ELF-1 (cell line): ENCODE data around the gene PRDX1.
A peak's percentile ranks its signal among the peaks of the same experiment; 100 is the strongest.
"Not testable (repeated sequence)": the region's sequence is repeated elsewhere in the genome, so short reads cannot be mapped to it uniquely, and the experiment has no call there.

Source experiments
- DNase-seq: peaks from one replicate; pipeline ENCODE4 v3.0.0-alpha.2; 2016; ENCODE audit warnings: low read depth, low spot score

The PRDX1 gene

DNA sequence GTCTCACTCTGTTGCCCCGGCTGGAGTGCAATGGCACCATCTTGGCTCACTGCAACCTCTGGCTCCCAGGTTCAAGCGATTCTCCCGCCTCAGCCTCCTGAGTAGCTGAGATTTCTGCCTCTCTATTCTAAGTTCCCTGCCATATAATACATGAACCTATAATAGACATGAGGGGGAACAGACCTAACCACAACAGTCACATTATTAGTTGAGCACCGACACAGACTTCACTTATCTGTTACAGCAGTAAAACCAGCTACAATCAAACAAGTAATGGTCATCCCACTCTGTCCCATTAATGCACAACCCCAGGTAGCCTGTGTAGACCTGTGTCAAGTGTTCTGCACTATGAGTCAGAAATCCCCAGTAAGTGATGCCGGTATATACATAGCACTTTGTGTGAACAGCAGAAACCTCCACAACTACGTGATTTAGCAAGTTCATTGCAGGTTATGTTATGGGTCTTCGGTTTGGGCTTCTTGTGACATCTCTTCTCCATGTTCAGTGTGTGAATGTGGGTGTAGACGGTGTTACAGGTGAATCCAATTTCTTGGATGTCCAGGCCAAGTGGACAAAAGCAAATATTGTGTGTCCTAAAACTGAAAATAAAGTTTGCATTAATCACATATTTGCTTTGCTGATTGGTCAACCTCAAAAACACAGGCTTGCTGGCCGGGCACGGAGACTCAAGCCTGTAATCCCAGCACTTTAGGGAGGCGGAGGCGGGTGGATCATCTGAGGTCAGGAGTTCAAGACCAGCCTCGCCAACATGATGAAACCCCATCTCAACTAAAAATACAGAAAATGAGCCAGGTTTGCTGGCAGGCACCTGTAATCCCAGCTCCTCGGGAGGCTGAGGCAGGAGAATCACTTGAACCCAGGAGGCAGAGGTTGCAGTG, 18.0 kb downstream of the PRDX1 start:
- DNase-seq: no peak

GRCh38 chr1:45501505-45501859, 20.2 kb downstream of the PRDX1 start:
- no peak for DNase-seq

GRCh38 chr1:45499415-45499769, 22.3 kb downstream of the PRDX1 start:
- no peak for DNase-seq

GRCh38 chr1:45498279-45498678, 23.4 kb downstream of the PRDX1 start:
- no peak for DNase-seq

- DNase-seq: peak; percentile 53
Measured at GRCh38 chr1:45493116-45493697, 28.5 kb downstream of the PRDX1 start.

GRCh38 chr1:45492691-45493090, 29.0 kb downstream of the PRDX1 start:
- DNase-seq: no peak

DNA sequence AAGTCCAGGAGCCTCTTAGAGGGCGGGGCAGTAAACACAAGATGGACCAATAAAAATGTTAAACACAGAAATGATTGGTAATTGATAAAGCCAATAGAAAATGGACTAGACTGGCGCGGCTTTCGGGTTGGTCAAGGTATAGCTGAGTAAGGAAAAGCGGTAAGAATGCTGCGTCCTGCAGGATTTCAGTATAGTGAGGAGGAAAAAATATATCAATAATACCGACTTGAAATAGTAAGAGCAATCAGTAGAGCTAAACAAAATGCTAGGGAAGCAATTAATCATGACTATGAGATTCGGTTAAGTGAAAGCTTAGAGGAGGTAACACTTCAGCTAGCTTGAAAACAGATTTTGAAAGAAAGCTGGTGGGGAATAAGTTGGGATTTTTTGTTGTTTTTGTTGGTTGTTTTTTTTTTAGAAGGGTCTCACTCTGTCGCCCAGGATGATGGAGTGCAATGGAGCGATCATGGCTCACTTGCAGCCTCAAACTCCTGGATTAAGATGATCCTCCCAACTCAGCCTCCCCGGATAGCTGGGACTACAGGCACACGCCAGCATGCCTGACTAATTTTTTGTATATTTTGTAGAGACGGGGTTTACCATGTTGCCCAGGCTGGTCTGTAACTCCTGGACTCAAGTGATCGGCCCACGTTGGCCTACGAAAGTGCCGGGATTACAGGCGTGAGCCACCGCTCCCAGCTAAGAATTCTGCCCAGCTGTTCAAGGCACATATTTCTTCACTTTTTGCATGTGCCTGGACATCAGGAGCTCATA, 30.0 kb downstream of the PRDX1 start:
- no peak for DNase-seq

- DNase-seq: peak; percentile 100
Measured at GRCh38 chr1:45490626-45491486, 30.8 kb downstream of the PRDX1 start, which contains the start of gene TESK2. Gene TESK2, minus strand, starts transcription at chr1:45491163. Its CDS starts 33,378 bp downstream, at chr1:45457785.

DNA sequence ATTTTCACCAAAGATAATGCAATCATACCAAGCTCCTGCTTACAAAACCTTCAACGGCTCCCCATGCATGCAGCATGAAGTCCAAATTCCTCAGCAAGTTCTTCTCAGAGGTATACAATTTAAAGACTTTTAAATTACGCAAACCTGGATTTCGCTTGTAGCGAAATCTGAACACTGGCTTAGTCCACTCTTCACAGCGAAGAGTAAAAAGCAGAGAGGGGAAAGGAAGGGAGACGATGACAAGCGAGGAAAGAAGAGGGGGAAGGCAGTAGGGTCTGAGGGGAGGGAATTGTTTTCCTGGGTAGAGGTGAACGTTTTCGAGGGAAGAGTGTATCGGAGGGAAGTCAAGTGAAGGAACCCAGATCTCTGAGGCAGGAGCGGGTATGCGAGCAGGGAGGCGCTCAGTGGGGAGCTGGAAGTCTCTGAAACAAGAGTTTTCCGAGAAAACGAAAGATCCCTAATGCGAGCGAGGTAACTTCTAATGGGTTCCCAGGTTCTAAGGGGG, 31.5 kb downstream of the PRDX1 start:
- no peak for DNase-seq

DNA sequence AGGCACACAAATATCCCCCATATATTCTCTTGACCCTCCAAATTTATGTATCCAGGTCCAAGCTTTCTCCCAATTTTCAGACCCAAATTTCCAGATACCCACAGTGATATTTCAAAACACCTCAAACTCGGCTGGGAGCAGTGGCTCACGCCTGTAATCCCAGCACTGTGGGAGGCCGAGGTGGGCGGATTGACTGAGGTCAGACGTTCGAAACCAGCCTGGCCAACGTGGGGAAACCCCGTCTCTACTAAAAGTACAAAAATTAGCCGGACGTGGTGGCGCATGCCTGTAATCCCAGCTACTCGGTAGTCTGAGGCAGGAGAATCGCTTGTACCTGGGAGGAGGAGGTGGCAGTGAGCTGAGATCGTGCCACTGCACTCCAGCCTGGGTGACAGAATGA, 32.3 kb downstream of the PRDX1 start:
- not testable (repeated sequence) for DNase-seq

GRCh38 chr1:45488666-45489377, 32.9 kb downstream of the PRDX1 start:
- DNase-seq: no peak

DNA sequence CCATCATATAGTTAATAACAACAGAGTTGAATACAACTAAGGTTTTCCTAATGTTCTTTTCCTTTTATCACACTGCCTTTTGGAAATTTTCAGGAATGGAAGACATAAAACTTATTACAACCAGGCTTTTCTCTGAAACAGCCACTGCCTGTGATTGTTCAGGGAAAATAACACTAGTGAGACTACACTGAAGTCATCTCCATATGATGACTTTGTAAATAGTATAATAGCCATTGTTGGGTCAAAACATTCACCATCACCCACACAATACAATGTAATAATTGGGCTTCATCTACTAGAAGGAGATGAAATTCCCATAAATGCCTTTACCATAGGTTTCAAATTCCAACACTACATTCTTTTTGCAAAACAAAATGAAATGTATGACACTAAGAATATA, 35.7 kb downstream of the PRDX1 start:
- no peak for DNase-seq

GRCh38 chr1:45479039-45479748, 42.5 kb downstream of the PRDX1 start:
- DNase-seq: no peak

- no peak for DNase-seq
Measured at GRCh38 chr1:45478121-45478814, 43.4 kb downstream of the PRDX1 start.

GRCh38 chr1:45477646-45478045, 44.0 kb downstream of the PRDX1 start:
- DNase-seq: no peak

DNA sequence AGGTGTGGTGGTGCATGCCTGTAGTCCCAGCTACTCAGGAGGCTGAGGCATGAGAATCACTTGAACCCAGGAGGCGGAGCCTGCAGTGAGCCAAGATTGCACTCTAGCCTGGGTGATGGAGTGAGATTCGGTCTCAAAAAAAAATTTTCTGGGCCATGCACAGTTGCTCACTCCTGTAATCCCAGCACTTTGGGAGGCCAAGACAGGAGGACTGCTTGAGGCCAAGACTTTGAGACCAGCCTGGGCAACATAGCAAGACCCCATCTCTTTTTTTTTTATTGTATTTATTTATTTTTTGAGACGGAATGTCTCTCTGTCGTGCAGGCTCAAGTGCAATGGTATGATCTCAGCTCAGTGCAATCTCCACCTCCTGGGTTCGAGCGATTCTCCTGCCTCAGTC, 47.5 kb downstream of the PRDX1 start:
- DNase-seq: not testable (repeated sequence)

DNA sequence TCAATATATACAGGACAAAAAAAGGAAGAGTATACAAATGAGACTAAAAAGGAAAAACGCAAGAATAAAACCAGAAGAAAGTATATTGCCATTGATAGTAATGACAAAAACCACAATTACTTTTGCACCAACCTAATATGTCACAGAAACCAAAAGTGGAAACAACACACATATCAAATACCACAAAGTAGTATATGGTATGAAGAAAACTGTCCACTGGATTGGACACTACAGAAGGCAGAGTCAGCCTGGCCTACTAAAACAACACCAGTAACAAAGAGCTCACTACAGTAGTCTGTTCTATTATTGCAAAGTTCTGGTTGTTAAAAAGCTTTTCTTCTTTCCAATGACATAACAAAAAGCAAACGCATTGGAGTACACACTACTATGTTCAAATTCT, 48.4 kb downstream of the PRDX1 start:
- no peak for DNase-seq

DNA sequence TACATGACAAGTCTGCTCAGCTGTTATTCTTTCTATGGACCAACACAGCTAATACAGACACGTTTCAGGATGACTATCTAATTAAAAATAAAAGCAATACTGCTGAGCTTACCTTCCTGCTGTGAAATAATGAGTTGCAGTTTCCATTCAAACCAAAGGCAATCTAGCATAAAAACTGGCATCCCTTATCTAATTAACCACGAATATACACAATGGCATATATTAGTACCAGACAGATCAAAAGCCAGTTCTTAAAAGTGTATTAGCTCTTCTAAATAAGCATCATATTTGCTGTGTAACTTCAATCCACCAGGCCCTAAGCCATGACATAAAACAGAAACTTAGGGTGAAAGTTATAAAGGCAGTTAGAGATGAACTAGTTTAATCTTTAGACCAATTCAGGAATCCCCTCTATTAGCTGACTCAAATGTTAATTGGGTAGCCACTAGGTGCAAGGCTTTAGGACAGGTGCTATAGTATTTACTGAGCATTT, 51.3 kb downstream of the PRDX1 start:
- no peak for DNase-seq

DNA sequence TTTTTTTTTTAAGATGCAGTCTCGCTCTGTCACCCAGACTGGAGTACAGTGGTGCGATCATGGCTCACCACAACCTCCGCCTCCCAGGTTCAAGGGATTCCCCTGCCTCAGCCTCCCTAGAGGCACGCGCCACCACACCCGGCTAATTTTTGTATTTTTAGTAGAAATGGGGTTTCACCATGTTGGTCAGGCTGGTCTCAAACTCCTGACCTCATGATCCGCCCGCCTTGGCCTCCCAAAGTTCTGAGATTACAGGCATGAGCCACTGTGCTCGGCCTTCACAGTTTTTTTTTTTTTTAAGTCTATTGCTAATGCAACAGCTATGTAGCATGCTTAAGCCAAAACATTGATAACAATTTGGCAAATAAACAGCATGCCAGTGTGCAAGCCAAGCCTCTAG, 54.3 kb downstream of the PRDX1 start:
- DNase-seq: not testable (repeated sequence)
